HEK293T (cell line): Measurements from ENCODE around the gene RPRM.

Experiments
- FOXK2 ChIP-seq: fragments of 450-650 bp; IDR thresholded peaks from 2 replicates; pipeline ENCODE4 v1.6.1; 2016; ENCODE audit warnings: mild to moderate bottlenecking
- L3MBTL2 ChIP-seq: fragments of 450-650 bp; conservative IDR thresholded peaks from 2 replicates; pipeline ENCODE4 v1.6.1; 2016; ENCODE audit warnings: mild to moderate bottlenecking
- SUZ12 ChIP-seq: fragments of 450-650 bp; IDR thresholded peaks from 2 replicates; pipeline ENCODE4 v1.6.1; 2016; ENCODE audit warnings: mild to moderate bottlenecking

- no peak for TF ChIP-seq SUZ12
- TF ChIP-seq L3MBTL2: no peak
- no peak for TF ChIP-seq FOXK2
These were observed 20.9 kb upstream of the RPRM start for GRCh38 chr2:153499439-153499838.
